ENCODE data around the gene ABLIM2. TPM values are rescaled to one million over a fixed set of nuclear protein-coding genes. Genes with fewer than 3 reads are reported as not detected.

ABLIM2 gene
- polyA plus RNA-seq, 2 of the 4 experiments (the other 2 are of a cell fraction) = 0.21 to 0.40 TPM

DNA sequence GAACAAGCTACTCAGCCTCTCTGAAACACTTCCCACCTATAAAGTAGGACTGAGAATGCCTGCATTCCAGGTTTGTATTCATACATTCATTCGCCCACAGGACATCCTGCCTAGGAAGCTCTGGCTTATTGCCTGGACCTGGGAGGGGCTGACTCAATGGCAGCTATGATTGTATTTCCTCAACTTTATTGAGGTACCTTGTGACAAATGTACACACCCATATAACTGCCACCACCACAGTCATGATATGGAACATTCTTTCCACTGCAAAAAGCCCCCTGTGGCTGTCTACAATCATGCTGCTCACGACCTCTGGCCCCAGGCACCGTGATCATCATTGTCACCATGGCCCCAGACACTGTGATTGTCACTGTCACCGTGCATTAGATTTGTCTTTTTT lies 68.3 kb downstream of the ABLIM2 start:
- DNase-seq (ENCODE audit: low read depth in 1 of 2, low spot score in 1 of 2) = no peak
- TF ChIP-seq SREBF2 (IDR thresholded peaks at IDR 0.05) (no peak), RARB (CRISPR knock-in tag; IDR thresholded peaks at IDR 0.05) (no peak), ZC3H11A (IDR thresholded peaks at IDR 0.05) (no peak), EHMT2 (IDR thresholded peaks at IDR 0.05; ENCODE audit: low read depth) (no peak), KDM5A (IDR thresholded peaks at IDR 0.05) (no peak), EP300 (IDR thresholded peaks at IDR 0.05) (no peak), FOXS1 (CRISPR knock-in tag; IDR thresholded peaks at IDR 0.05) (no peak), ZSCAN20 (CRISPR knock-in tag; IDR thresholded peaks at IDR 0.05) (no peak), RFX5 (IDR thresholded peaks at IDR 0.05) (no peak), TFCP2L1 (CRISPR knock-in tag; IDR thresholded peaks at IDR 0.05) (no peak)
- TF ChIP-seq, protein P1, sequence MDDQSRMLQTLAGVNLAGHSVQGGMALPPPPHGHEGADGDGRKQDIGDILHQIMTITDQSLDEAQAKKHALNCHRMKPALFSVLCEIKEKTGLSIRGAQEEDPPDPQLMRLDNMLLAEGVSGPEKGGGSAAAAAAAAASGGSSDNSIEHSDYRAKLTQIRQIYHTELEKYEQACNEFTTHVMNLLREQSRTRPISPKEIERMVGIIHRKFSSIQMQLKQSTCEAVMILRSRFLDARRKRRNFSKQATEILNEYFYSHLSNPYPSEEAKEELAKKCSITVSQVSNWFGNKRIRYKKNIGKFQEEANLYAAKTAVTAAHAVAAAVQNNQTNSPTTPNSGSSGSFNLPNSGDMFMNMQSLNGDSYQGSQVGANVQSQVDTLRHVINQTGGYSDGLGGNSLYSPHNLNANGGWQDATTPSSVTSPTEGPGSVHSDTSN (IDR thresholded peaks at IDR 0.05) = no peak
- TF ChIP-seq, protein P2, sequence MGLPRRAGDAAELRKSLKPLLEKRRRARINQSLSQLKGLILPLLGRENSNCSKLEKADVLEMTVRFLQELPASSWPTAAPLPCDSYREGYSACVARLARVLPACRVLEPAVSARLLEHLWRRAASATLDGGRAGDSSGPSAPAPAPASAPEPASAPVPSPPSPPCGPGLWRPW (IDR thresholded peaks at IDR 0.05) = no peak
- TF ChIP-seq, protein P3, sequence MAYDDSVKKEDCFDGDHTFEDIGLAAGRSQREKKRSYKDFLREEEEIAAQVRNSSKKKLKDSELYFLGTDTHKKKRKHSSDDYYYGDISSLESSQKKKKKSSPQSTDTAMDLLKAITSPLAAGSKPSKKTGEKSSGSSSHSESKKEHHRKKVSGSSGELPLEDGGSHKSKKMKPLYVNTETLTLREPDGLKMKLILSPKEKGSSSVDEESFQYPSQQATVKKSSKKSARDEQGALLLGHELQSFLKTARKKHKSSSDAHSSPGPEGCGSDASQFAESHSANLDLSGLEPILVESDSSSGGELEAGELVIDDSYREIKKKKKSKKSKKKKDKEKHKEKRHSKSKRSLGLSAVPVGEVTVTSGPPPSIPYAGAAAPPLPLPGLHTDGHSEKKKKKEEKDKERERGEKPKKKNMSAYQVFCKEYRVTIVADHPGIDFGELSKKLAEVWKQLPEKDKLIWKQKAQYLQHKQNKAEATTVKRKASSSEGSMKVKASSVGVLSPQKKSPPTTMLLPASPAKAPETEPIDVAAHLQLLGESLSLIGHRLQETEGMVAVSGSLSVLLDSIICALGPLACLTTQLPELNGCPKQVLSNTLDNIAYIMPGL (CRISPR knock-in tag; IDR thresholded peaks at IDR 0.05; ENCODE audit: borderline replicate concordance) = no peak
- FAIRE-seq = no peak
- Histone ChIP-seq H3K4me3 (no peak overlapping the region), H3K9me3 (peaks cover 19% of the 10 kb centered on the region), H3K27ac (no peak overlapping the region), H3K4me1 (no peaks in the 10 kb centered on the region), H3K4me2 (no peak overlapping the region)
- no peak for ATAC-seq
- 21% methylated on average over 4 of the region's 4 CpGs for WGBS (ENCODE audit: missing lambda C conversion rate)
- CTCF ChIA-PET = no interaction called here
- POLR2A ChIA-PET = no interaction called here

DNA sequence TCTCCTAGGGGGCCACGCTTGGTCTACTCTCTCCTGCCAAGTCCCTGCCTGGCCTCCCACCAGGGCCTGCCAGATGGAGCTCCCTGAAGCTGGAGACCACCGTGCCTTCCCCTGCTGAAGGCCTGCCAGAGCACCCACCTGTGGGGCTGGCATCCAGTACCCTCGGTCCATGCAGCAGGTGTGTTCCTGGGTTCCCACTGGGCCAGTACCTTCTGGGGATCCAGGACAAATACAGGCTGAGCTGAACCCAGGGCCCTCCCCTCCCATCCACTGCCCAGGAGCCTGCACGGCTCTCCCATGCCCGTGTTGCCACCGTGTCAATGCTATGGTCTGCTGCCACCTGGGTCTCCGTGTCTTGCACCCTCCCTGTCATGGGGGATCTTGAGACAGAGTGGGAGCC lies 68.8 kb downstream of the ABLIM2 start:
- H3K4me3 ChIP-seq = no peak overlapping the region
- ATAC-seq = no peak; a peak in 1 of 6 replicates
- 57% methylated on average over 5 of the region's 7 CpGs for WGBS (ENCODE audit: missing lambda C conversion rate)
- no peak for DNase-seq (ENCODE audit: low read depth in 1 of 2, low spot score in 1 of 2)
- H3K4me1 ChIP-seq = no peaks in the 10 kb centered on the region
- no peak overlapping the region for H3K4me2 ChIP-seq
- FAIRE-seq = no peak
- H3K27ac ChIP-seq = no peak overlapping the region
- peaks cover 19% of the 10 kb centered on the region for H3K9me3 ChIP-seq
- POLR2A ChIA-PET = no interaction called here
- TF ChIP-seq NFE2L2 (conservative IDR thresholded peaks at IDR 0.05; ENCODE audit: low read length) = no peak
- TF ChIP-seq KDM1A (IDR thresholded peaks at IDR 0.05; ENCODE audit: low read depth) = no peak
- TF ChIP-seq ZC3H11A (IDR thresholded peaks at IDR 0.05) = no peak
- no peak for TF ChIP-seq RAD21 (conservative IDR thresholded peaks at IDR 0.05 in 1 of 2, IDR thresholded peaks at IDR 0.05 in 1 of 2)
- TF ChIP-seq NR3C1 (IDR thresholded peaks at IDR 0.05) = no peak
- no peak for TF ChIP-seq RARB (CRISPR knock-in tag; IDR thresholded peaks at IDR 0.05)
- TF ChIP-seq MAFK (IDR thresholded peaks at IDR 0.05; ENCODE audit: partially characterized antibody) = no peak
- TF ChIP-seq ZFP36 (IDR thresholded peaks at IDR 0.05; ENCODE audit: borderline replicate concordance, partially characterized antibody) = no peak
- TF ChIP-seq RCOR1 (IDR thresholded peaks at IDR 0.05; ENCODE audit: low read depth, low read length) = no peak
- TF ChIP-seq, protein P4, sequence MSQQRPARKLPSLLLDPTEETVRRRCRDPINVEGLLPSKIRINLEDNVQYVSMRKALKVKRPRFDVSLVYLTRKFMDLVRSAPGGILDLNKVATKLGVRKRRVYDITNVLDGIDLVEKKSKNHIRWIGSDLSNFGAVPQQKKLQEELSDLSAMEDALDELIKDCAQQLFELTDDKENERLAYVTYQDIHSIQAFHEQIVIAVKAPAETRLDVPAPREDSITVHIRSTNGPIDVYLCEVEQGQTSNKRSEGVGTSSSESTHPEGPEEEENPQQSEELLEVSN (IDR thresholded peaks at IDR 0.05; ENCODE audit: borderline replicate concordance, low read depth) = no peak
- TF ChIP-seq, protein P1 (IDR thresholded peaks at IDR 0.05) = no peak
- CTCF ChIA-PET = no interaction called here
